GM12878 (cell line): Measurements from ENCODE around the gene NET1.

Source experiments
- CHD4 ChIP-seq: fragments of 200-600 bp; sonication (generic); IDR thresholded peaks from 2 replicates; pipeline ENCODE4 v1.6.1; 2016; ENCODE audit warnings: mild to moderate bottlenecking
- FOS ChIP-seq: IDR thresholded peaks from 3 replicates; pipeline ENCODE4 v1.6.1; 2011; ENCODE audit warnings: borderline replicate concordance; ENCODE audit not compliant: insufficient read length; ENCODE audit errors: extremely low read depth
- JUND ChIP-seq: IDR thresholded peaks from 2 replicates; pipeline ENCODE4 v1.6.1; 2012; ENCODE audit warnings: low read depth, mild to moderate bottlenecking, low read length, improper control_type of control experiment, moderate library complexity
- NFXL1 ChIP-seq: fragments of 450-650 bp; IDR thresholded peaks from 2 replicates; pipeline ENCODE4 v1.6.1; 2017; ENCODE audit warnings: antibody characterized with exemption, mild to moderate bottlenecking, borderline replicate concordance
- POLR2A ChIP-seq: IDR thresholded peaks from 2 replicates; pipeline ENCODE4 v1.6.1; 2011; ENCODE audit warnings: low read depth, mild to moderate bottlenecking, low read length
- POLR2AphosphoS5 ChIP-seq: IDR thresholded peaks from 2 replicates; pipeline ENCODE4 v1.6.1; 2011; ENCODE audit warnings: mild to moderate bottlenecking, low read length, inconsistent platforms
- RCOR1 ChIP-seq: conservative IDR thresholded peaks from 2 replicates; pipeline ENCODE4 v1.6.1; 2012; ENCODE audit warnings: low read depth, low read length, improper control_type of control experiment
- TCF12 ChIP-seq: IDR thresholded peaks from 2 replicates; pipeline ENCODE4 v1.6.1; 2011; ENCODE audit warnings: low read depth, mild to moderate bottlenecking, low read length
- TF ChIP-seq, protein P1 (sequence below): fragments of 450-650 bp; IDR thresholded peaks from 2 replicates; pipeline ENCODE4 v1.6.1; 2016; ENCODE audit warnings: mild to moderate bottlenecking, moderate library complexity, borderline replicate concordance
- TF ChIP-seq, protein P2 (sequence below): fragments of 450-650 bp; IDR thresholded peaks from 2 replicates; pipeline ENCODE4 v1.6.1; 2014; ENCODE audit warnings: mild to moderate bottlenecking
- TF ChIP-seq, protein P3 (sequence below), 3 experiments: IDR thresholded peaks in 2 of 3; conservative IDR thresholded peaks in 1 of 3; 2 replicates each; pipeline ENCODE4 v1.5.1; 2011; ENCODE audit warnings: low read depth in 3 of 3, low read length in 3 of 3, mild to moderate bottlenecking in 3 of 3, control low read depth in 2 of 3, moderate library complexity in 2 of 3, inconsistent platforms in 1 of 3, mixed read lengths in 1 of 3; ENCODE audit not compliant: control insufficient read depth in 2 of 3, insufficient read depth in 1 of 3; ENCODE audit errors: extremely low read depth in 1 of 3

DNA sequence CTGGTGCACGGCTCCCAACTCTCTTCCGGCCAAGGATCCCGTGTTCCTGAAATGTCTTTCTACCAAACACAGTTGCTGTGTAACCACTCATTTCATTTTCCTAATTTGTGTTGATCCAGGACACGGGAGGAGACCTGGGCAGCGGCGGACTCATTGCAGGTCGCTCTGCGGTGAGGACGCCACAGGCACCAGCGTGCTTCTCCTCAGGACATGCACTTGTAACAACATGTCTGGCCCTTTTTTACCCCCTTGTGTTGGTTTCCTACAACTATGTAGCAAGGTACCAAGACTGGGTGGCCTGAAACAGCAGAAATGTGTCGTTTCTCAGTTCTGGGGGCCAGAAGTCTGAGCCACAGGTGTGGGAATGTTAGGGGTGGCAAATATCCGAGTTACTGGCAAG, 68.8 kb downstream of the NET1 start:
- TF ChIP-seq RCOR1 (no peak), NFXL1 (no peak), JUND (no peak), TCF12 (no peak), FOS (no peak), POLR2A (no peak), CHD4 (no peak), POLR2AphosphoS5 (no peak)
- TF ChIP-seq, protein P1, sequence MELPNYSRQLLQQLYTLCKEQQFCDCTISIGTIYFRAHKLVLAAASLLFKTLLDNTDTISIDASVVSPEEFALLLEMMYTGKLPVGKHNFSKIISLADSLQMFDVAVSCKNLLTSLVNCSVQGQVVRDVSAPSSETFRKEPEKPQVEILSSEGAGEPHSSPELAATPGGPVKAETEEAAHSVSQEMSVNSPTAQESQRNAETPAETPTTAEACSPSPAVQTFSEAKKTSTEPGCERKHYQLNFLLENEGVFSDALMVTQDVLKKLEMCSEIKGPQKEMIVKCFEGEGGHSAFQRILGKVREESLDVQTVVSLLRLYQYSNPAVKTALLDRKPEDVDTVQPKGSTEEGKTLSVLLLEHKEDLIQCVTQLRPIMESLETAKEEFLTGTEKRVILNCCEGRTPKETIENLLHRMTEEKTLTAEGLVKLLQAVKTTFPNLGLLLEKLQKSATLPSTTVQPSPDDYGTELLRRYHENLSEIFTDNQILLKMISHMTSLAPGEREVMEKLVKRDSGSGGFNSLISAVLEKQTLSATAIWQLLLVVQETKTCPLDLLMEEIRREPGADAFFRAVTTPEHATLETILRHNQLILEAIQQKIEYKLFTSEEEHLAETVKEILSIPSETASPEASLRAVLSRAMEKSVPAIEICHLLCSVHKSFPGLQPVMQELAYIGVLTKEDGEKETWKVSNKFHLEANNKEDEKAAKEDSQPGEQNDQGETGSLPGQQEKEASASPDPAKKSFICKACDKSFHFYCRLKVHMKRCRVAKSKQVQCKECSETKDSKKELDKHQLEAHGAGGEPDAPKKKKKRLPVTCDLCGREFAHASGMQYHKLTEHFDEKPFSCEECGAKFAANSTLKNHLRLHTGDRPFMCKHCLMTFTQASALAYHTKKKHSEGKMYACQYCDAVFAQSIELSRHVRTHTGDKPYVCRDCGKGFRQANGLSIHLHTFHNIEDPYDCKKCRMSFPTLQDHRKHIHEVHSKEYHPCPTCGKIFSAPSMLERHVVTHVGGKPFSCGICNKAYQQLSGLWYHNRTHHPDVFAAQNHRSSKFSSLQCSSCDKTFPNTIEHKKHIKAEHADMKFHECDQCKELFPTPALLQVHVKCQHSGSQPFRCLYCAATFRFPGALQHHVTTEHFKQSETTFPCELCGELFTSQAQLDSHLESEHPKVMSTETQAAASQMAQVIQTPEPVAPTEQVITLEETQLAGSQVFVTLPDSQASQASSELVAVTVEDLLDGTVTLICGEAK: no peak
- TF ChIP-seq, protein P2, sequence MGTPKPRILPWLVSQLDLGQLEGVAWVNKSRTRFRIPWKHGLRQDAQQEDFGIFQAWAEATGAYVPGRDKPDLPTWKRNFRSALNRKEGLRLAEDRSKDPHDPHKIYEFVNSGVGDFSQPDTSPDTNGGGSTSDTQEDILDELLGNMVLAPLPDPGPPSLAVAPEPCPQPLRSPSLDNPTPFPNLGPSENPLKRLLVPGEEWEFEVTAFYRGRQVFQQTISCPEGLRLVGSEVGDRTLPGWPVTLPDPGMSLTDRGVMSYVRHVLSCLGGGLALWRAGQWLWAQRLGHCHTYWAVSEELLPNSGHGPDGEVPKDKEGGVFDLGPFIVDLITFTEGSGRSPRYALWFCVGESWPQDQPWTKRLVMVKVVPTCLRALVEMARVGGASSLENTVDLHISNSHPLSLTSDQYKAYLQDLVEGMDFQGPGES: no peak
- TF ChIP-seq, protein P3, sequence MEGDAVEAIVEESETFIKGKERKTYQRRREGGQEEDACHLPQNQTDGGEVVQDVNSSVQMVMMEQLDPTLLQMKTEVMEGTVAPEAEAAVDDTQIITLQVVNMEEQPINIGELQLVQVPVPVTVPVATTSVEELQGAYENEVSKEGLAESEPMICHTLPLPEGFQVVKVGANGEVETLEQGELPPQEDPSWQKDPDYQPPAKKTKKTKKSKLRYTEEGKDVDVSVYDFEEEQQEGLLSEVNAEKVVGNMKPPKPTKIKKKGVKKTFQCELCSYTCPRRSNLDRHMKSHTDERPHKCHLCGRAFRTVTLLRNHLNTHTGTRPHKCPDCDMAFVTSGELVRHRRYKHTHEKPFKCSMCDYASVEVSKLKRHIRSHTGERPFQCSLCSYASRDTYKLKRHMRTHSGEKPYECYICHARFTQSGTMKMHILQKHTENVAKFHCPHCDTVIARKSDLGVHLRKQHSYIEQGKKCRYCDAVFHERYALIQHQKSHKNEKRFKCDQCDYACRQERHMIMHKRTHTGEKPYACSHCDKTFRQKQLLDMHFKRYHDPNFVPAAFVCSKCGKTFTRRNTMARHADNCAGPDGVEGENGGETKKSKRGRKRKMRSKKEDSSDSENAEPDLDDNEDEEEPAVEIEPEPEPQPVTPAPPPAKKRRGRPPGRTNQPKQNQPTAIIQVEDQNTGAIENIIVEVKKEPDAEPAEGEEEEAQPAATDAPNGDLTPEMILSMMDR (IDR thresholded peaks at IDR 0.05 in 2 of 3, conservative IDR thresholded peaks at IDR 0.05 in 1 of 3; ENCODE audit: control insufficient read depth in 2 of 3, extremely low read depth in 1 of 3, insufficient read depth in 1 of 3, low read depth in 3 of 3, low read length in 3 of 3): no peak
